HepG2 (cell line): ENCODE measurements around the gene TPST2. TPM values are rescaled to one million over a fixed set of nuclear protein-coding genes. Genes with fewer than 3 reads are reported as not detected.

Source experiments
- HMGXB3 ChIP-seq: sonication (generic); formaldehyde crosslinking; IDR thresholded peaks from 2 replicates; pipeline ENCODE4 v1.4.0; 2020; ENCODE audit warnings: missing genetic modification reagents, borderline replicate concordance
- HNRNPLL ChIP-seq: fragments of 200-400 bp; formaldehyde crosslinking; IDR thresholded peaks from 2 replicates; pipeline ENCODE4 v1.6.1; 2017; ENCODE audit warnings: mild to moderate bottlenecking, low read depth, low read length; ENCODE audit not compliant: poor library complexity, severe bottlenecking
- MLXIP ChIP-seq: sonication (generic); formaldehyde crosslinking; IDR thresholded peaks from 2 replicates; pipeline ENCODE4 v1.9.0; 2021; ENCODE audit warnings: missing genetic modification reagents, borderline replicate concordance
- RORA ChIP-seq: sonication (generic); formaldehyde crosslinking; IDR thresholded peaks from 2 replicates; pipeline ENCODE4 v1.5.0; 2020; ENCODE audit warnings: mild to moderate bottlenecking, missing genetic modification reagents, moderate library complexity
- ZMYM4 ChIP-seq: sonication (generic); formaldehyde crosslinking; IDR thresholded peaks from 2 replicates; pipeline ENCODE4 v1.8.1; 2023; ENCODE audit warnings: mild to moderate bottlenecking, missing genetic modification reagents
- ZNF354B ChIP-seq: sonication (generic); formaldehyde crosslinking; IDR thresholded peaks from 2 replicates; pipeline ENCODE4 v1.8.0; 2022; ENCODE audit warnings: mild to moderate bottlenecking, missing genetic modification reagents
- ZNF383 ChIP-seq: sonication (generic); formaldehyde crosslinking; IDR thresholded peaks from 2 replicates; pipeline ENCODE4 v1.4.0; 2020; ENCODE audit warnings: missing genetic modification reagents, mild to moderate bottlenecking, borderline replicate concordance
- polyA plus RNA-seq, 8 experiments: library from polyadenylated mRNA; depleted of rRNA in 3 of 8; stranded (reverse) in 7 of 8; unstranded in 1 of 8; fragments of >200 nt; fragmentation: Illumina TruSeq in 4 of 8; extraction: Trizol in 4 of 8; gene quantifications; 2 replicates each; pipeline versions ENCODE4 v1.2.1 to v1.2.3, GENCODE V29; 2011 to 2016; ENCODE audit warnings: low read depth in 4 of 8, missing spikeins in 1 of 8, mixed read lengths in 1 of 8; ENCODE audit not compliant: insufficient read depth in 1 of 8
- total RNA-seq, 5 experiments: library from RNA; depleted of rRNA; stranded (reverse); fragments of >200 nt; fragmentation: Illumina TruSeq; extraction: Trizol; gene quantifications; 2 replicates each; pipeline ENCODE4 v1.2.3, GENCODE V29; 2016; ENCODE audit warnings: low read depth in 1 of 5

TPST2 gene
- total and polyA plus RNA-seq, 2 of the 13 experiments (the other 11 are each of a cell fraction or from before 2014, with no cell fraction given): 15.2 to 23.8 TPM

- TF ChIP-seq MLXIP (CRISPR knock-in tag): no peak
- TF ChIP-seq ZNF354B (CRISPR knock-in tag): no peak
- no peak for TF ChIP-seq RORA
- no peak for TF ChIP-seq ZMYM4 (CRISPR knock-in tag)
- no peak for TF ChIP-seq HMGXB3 (CRISPR knock-in tag)
- TF ChIP-seq HNRNPLL: no peak
- no peak for TF ChIP-seq ZNF383
These were observed 101.9 kb downstream of the TPST2 start (continued) for GRCh38 chr22:26487996-26488395.
